Liver (tissue), 9 donors: Measurements from ENCODE around the gene MDM2. TPM values are rescaled to one million over a fixed set of nuclear protein-coding genes. Genes with fewer than 3 reads are reported as not detected.

ENCODE experiments used
- DNase-seq: peaks from one replicate; pipeline ENCODE4 v3.0.0-alpha.2; 2017; ENCODE audit warnings: low spot score
- H3K27ac ChIP-seq, 2 donors: one replicate each; pipeline ENCODE4 v1.7.0; 2013; ENCODE audit warnings: inconsistent platforms in 2 of 2, low read length in 2 of 2, control low read depth in 1 of 2, low read depth in 1 of 2, mild to moderate bottlenecking in 1 of 2
- H3K27me3 ChIP-seq, 4 donors: one replicate each; pipeline versions ENCODE4 v1.6.1 to v1.7.0; 2013; ENCODE audit warnings: low read length in 3 of 4, inconsistent platforms in 1 of 4, mild to moderate bottlenecking in 1 of 4, moderate library complexity in 1 of 4; ENCODE audit not compliant: control insufficient read depth in 4 of 4, insufficient read depth in 4 of 4
- H3K36me3 ChIP-seq, 4 donors: one replicate each; pipeline versions ENCODE4 v1.6.1 to v1.7.0; 2013; ENCODE audit warnings: low read length in 3 of 4, mild to moderate bottlenecking in 3 of 4, low read depth in 1 of 4, moderate library complexity in 1 of 4; ENCODE audit not compliant: control insufficient read depth in 4 of 4, insufficient read depth in 3 of 4
- H3K4me1 ChIP-seq, 4 donors: one replicate each; pipeline versions ENCODE4 v1.6.1 to v1.7.0; 2013; ENCODE audit warnings: low read length in 3 of 4, mild to moderate bottlenecking in 3 of 4, moderate library complexity in 1 of 4; ENCODE audit not compliant: control insufficient read depth in 4 of 4, insufficient read depth in 4 of 4
- H3K4me3 ChIP-seq, 3 donors: one replicate each; pipeline versions ENCODE4 v1.6.1 to v1.7.0; 2013; ENCODE audit warnings: low read length in 3 of 3, control low read depth in 1 of 3, low read depth in 1 of 3, mild to moderate bottlenecking in 1 of 3
- H3K9ac ChIP-seq, 2 donors: one replicate each; pipeline ENCODE4 v1.7.0; 2013; ENCODE audit warnings: low read length in 2 of 2, mild to moderate bottlenecking in 2 of 2, moderate library complexity in 2 of 2, control low read depth in 1 of 2, low read depth in 1 of 2
- H3K9me3 ChIP-seq, 4 donors: one replicate each; pipeline versions ENCODE4 v1.6.1 to v1.7.0; 2013; ENCODE audit warnings: low read length in 3 of 4; ENCODE audit not compliant: control insufficient read depth in 4 of 4
- HNF4A ChIP-seq, 2 donors: conservative IDR thresholded peaks; 2 replicates each; pipeline ENCODE4 v1.6.1; 2016; ENCODE audit warnings: antibody characterized with exemption in 2 of 2, mild to moderate bottlenecking in 2 of 2
- NR2F2 ChIP-seq: IDR thresholded peaks from 2 replicates; pipeline ENCODE4 v1.6.1; 2016; ENCODE audit warnings: antibody characterized with exemption
- RAD21 ChIP-seq, 2 donors: IDR thresholded peaks; 2 replicates each; pipeline ENCODE4 v1.6.1; 2016; ENCODE audit warnings: antibody characterized with exemption in 2 of 2, mild to moderate bottlenecking in 2 of 2
- RXRA ChIP-seq, 2 donors: IDR thresholded peaks; 2 replicates each; pipeline ENCODE4 v1.6.1; 2017 to 2018; ENCODE audit warnings: antibody characterized with exemption in 2 of 2, mild to moderate bottlenecking in 1 of 2
- SP1 ChIP-seq: IDR thresholded peaks from 2 replicates; pipeline ENCODE4 v1.6.1; 2018; ENCODE audit warnings: antibody characterized with exemption, mild to moderate bottlenecking
- WGBS: extraction: QIAGEN DNeasy Blood & Tissue Kit; methylation state at CpG from one replicate; pipeline ENCODE4 v1.1.7; 2013; 5-methylcytosine and 5-hydroxymethylcytosine counted together
- polyA plus RNA-seq, 2 donors: library from polyadenylated mRNA; stranded (reverse) in 1 of 2; unstranded in 1 of 2; fragments of 200-250 nt in 1 of 2; fragments of >200 nt in 1 of 2; fragmentation: Nextera tagmentation in 1 of 2; extraction: Ambion mirVana in 1 of 2; gene quantifications; one replicate each; pipeline versions ENCODE4 v1.2.1 to v1.2.3, GENCODE V29; 2013 to 2015
- total RNA-seq, 2 donors: library from RNA; depleted of rRNA; stranded (reverse); fragments of >200 nt; gene quantifications; one replicate each; pipeline ENCODE4 v1.2.3, GENCODE V29; 2014
- TF ChIP-seq, protein P1 (sequence below): IDR thresholded peaks from 2 replicates; pipeline ENCODE4 v1.6.1; 2016; ENCODE audit warnings: antibody characterized with exemption
- TF ChIP-seq, protein P2 (sequence below): fragments of 150-350 bp; IDR thresholded peaks from 2 replicates; pipeline ENCODE4 v1.5.1; 2017; ENCODE audit warnings: improper control_type of control experiment, low read depth, low read length; ENCODE audit not compliant: missing input control
- TF ChIP-seq, protein P3 (sequence below): IDR thresholded peaks from 2 replicates; pipeline ENCODE4 v1.6.1; 2016; ENCODE audit warnings: antibody characterized with exemption
- TF ChIP-seq, protein P4 (sequence below): IDR thresholded peaks from 2 replicates; pipeline ENCODE4 v1.6.1; 2016; ENCODE audit warnings: antibody characterized with exemption, mild to moderate bottlenecking
- donor health status: healthy.
- donor health status: healthy.
- donor health status: healthy.
- donor health status: healthy.
- donor health status: healthy.

Gene MDM2
- total and polyA plus RNA-seq, 4 donors = 10.1 to 69.4 (median 36.9) TPM

DNA sequence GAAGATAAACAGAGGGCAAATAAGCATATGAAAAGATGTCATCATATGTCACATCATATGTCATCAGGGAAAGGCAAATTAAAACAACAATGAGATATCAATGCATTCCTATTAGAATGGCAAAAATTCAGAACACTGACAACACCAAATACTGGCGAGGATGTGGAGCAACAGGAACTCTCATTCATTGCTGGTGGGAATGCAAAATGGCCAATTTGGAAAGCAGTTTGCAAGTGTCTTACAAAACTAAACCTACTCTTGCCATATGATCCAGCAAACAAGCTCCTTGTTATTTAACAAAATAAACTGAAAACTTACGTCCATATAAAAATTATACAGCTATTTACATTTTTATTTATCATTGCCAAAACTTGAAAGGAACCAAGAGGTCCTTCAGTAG lies 92.3 kb downstream of the MDM2 start:
- Histone ChIP-seq H3K27ac (peak overlapping the region in 1 of 2 donors; percentile 85), H3K9me3 (no peaks in the 10 kb centered on the region), H3K36me3 (no peaks in the 10 kb centered on the region), H3K4me3 (no peak overlapping the region), H3K4me1 (peaks cover 10 to 56% (median 28%) of the 10 kb centered on the region in 4 donors), H3K9ac (no peak overlapping the region), H3K27me3 (no peaks in the 10 kb centered on the region)
- 65% methylated on average over 2 of the region's 2 CpGs for WGBS
- TF ChIP-seq, protein P1, sequence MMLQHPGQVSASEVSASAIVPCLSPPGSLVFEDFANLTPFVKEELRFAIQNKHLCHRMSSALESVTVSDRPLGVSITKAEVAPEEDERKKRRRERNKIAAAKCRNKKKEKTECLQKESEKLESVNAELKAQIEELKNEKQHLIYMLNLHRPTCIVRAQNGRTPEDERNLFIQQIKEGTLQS = no peak
- TF ChIP-seq SP1 (no peak), RAD21 (IDR thresholded peaks at IDR 0.05) (no peak), NR2F2 (no peak), RXRA (IDR thresholded peaks at IDR 0.05) (no peak), HNF4A (conservative IDR thresholded peaks at IDR 0.05) (no peak)
- TF ChIP-seq, protein P2, sequence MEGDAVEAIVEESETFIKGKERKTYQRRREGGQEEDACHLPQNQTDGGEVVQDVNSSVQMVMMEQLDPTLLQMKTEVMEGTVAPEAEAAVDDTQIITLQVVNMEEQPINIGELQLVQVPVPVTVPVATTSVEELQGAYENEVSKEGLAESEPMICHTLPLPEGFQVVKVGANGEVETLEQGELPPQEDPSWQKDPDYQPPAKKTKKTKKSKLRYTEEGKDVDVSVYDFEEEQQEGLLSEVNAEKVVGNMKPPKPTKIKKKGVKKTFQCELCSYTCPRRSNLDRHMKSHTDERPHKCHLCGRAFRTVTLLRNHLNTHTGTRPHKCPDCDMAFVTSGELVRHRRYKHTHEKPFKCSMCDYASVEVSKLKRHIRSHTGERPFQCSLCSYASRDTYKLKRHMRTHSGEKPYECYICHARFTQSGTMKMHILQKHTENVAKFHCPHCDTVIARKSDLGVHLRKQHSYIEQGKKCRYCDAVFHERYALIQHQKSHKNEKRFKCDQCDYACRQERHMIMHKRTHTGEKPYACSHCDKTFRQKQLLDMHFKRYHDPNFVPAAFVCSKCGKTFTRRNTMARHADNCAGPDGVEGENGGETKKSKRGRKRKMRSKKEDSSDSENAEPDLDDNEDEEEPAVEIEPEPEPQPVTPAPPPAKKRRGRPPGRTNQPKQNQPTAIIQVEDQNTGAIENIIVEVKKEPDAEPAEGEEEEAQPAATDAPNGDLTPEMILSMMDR = no peak
- TF ChIP-seq, protein P3, sequence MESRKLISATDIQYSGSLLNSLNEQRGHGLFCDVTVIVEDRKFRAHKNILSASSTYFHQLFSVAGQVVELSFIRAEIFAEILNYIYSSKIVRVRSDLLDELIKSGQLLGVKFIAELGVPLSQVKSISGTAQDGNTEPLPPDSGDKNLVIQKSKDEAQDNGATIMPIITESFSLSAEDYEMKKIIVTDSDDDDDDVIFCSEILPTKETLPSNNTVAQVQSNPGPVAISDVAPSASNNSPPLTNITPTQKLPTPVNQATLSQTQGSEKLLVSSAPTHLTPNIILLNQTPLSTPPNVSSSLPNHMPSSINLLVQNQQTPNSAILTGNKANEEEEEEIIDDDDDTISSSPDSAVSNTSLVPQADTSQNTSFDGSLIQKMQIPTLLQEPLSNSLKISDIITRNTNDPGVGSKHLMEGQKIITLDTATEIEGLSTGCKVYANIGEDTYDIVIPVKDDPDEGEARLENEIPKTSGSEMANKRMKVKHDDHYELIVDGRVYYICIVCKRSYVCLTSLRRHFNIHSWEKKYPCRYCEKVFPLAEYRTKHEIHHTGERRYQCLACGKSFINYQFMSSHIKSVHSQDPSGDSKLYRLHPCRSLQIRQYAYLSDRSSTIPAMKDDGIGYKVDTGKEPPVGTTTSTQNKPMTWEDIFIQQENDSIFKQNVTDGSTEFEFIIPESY = no peak
- TF ChIP-seq, protein P4, sequence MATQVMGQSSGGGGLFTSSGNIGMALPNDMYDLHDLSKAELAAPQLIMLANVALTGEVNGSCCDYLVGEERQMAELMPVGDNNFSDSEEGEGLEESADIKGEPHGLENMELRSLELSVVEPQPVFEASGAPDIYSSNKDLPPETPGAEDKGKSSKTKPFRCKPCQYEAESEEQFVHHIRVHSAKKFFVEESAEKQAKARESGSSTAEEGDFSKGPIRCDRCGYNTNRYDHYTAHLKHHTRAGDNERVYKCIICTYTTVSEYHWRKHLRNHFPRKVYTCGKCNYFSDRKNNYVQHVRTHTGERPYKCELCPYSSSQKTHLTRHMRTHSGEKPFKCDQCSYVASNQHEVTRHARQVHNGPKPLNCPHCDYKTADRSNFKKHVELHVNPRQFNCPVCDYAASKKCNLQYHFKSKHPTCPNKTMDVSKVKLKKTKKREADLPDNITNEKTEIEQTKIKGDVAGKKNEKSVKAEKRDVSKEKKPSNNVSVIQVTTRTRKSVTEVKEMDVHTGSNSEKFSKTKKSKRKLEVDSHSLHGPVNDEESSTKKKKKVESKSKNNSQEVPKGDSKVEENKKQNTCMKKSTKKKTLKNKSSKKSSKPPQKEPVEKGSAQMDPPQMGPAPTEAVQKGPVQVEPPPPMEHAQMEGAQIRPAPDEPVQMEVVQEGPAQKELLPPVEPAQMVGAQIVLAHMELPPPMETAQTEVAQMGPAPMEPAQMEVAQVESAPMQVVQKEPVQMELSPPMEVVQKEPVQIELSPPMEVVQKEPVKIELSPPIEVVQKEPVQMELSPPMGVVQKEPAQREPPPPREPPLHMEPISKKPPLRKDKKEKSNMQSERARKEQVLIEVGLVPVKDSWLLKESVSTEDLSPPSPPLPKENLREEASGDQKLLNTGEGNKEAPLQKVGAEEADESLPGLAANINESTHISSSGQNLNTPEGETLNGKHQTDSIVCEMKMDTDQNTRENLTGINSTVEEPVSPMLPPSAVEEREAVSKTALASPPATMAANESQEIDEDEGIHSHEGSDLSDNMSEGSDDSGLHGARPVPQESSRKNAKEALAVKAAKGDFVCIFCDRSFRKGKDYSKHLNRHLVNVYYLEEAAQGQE = no peak
- DNase-seq = no peak

Other genes starting within 250 kb of the MDM2 start
- 100 to 1,000 TPM in 1 of 2 donors, 10 to 100 TPM in 1; 79.3 to 123 TPM for gene RAP1B, start 197.3 kb upstream of the MDM2 start, total RNA-seq
- gene RAP1B, start 197.3 kb upstream of the MDM2 start, polyA plus RNA-seq = 10 to 100 TPM; 56.2 to 65.6 TPM
- gene NUP107, start 121.2 kb upstream of the MDM2 start, total RNA-seq = 10 to 100 TPM; 20.7 to 38.3 TPM
- gene NUP107, start 121.2 kb upstream of the MDM2 start, polyA plus RNA-seq = 10 to 100 TPM in 1 of 2 donors, 1 to 10 TPM in 1; 6.3 to 11.7 TPM
- gene SLC35E3, start 62.0 kb upstream of the MDM2 start, total RNA-seq = 1 to 10 TPM; 4.2 to 5.1 TPM
- 1 to 10 TPM; 2.1 to 6.0 TPM for gene SLC35E3, start 62.0 kb upstream of the MDM2 start, polyA plus RNA-seq
- gene CPM, start 125.0 kb downstream of the MDM2 start, total RNA-seq = 10 to 100 TPM; 22.7 to 65.0 TPM
- gene CPM, start 125.0 kb downstream of the MDM2 start, polyA plus RNA-seq = 10 to 100 TPM; 14.2 to 25.4 TPM